DND-41 (cell line): Measurements from ENCODE around the gene LAMTOR2.

Experiments used
- ATAC-seq: fragments of 200-7000 bp; cut with Tn5 transposase; 3 replicates; pipeline ENCODE4 v1.9.1; 2021; ENCODE audit warnings: low read depth; ENCODE audit not compliant: insufficient read depth
- DNase-seq: peaks from one replicate; pipeline ENCODE4 v3.0.0-alpha.2; 2020
- H2AFZ ChIP-seq: 2 replicates; pipeline ENCODE4 v1.6.0; 2012; ENCODE audit warnings: low read depth, low read length
- H3K27ac ChIP-seq: 2 replicates; pipeline ENCODE4 v1.5.1; 2012; ENCODE audit warnings: low read length, inconsistent platforms
- H3K27me3 ChIP-seq: fragments of 200-600 bp; sonication (generic); 2 replicates; pipeline ENCODE4 v1.6.0; 2012; ENCODE audit warnings: low read length, mild to moderate bottlenecking, inconsistent platforms; ENCODE audit not compliant: insufficient read depth, poor library complexity
- H3K36me3 ChIP-seq: 2 replicates; pipeline ENCODE4 v1.5.1; 2012; ENCODE audit warnings: low read length, inconsistent platforms; ENCODE audit not compliant: insufficient read depth
- H3K4me1 ChIP-seq: 2 replicates; pipeline ENCODE4 v1.5.1; 2012; ENCODE audit warnings: mild to moderate bottlenecking, low read length; ENCODE audit not compliant: insufficient read depth
- H3K4me2 ChIP-seq: 2 replicates; pipeline ENCODE4 v1.6.0; 2012; ENCODE audit warnings: mild to moderate bottlenecking, moderate library complexity, low read length, inconsistent platforms; ENCODE audit not compliant: insufficient read depth
- H3K4me3 ChIP-seq, 2 experiments: fragments of 200-600 bp in 1 of 2; shearing (Covaris generic) in 1 of 2; 2 replicates each; pipeline ENCODE4 v1.5.1; 2012 to 2016; ENCODE audit warnings: inconsistent platforms in 2 of 2, low read length in 2 of 2, mild to moderate bottlenecking in 2 of 2, low read depth in 1 of 2, moderate library complexity in 1 of 2
- H3K79me2 ChIP-seq: 2 replicates; pipeline ENCODE4 v1.6.0; 2012; ENCODE audit warnings: low read length, inconsistent platforms; ENCODE audit not compliant: insufficient read depth
- H3K9ac ChIP-seq: 2 replicates; pipeline ENCODE4 v1.6.0; 2012; ENCODE audit warnings: low read depth, mild to moderate bottlenecking, inconsistent platforms, low read length, moderate library complexity
- H3K9me3 ChIP-seq: 2 replicates; pipeline ENCODE4 v1.5.1; 2012; ENCODE audit warnings: low read length, moderate library complexity, mild to moderate bottlenecking, inconsistent platforms; ENCODE audit not compliant: insufficient read depth, severe bottlenecking
- H4K20me1 ChIP-seq: 2 replicates; pipeline ENCODE4 v1.6.0; 2012; ENCODE audit warnings: low read length; ENCODE audit not compliant: insufficient read depth
- CTCF ChIP-seq: IDR thresholded peaks from 2 replicates; pipeline ENCODE4 v1.5.1; 2012; ENCODE audit warnings: borderline replicate concordance, low read length, moderate library complexity, mild to moderate bottlenecking; ENCODE audit not compliant: poor library complexity, severe bottlenecking; ENCODE audit errors: extremely low read depth
- EZH2 ChIP-seq: IDR thresholded peaks from 3 replicates; pipeline ENCODE4 v1.6.1; 2012; ENCODE audit warnings: borderline replicate concordance, low read depth, mild to moderate bottlenecking, moderate library complexity, low read length, inconsistent platforms; ENCODE audit not compliant: severe bottlenecking

Gene LAMTOR2

GRCh38 chr1:156048663-156049258 is 5.8 kb upstream of the LAMTOR2 start:
- no peaks in the 10 kb centered on the region for H3K27me3 ChIP-seq
- H3K36me3 ChIP-seq, result peaks cover 56% of the 10 kb centered on the region
- peaks cover 20% of the 10 kb centered on the region for H3K79me2 ChIP-seq
- no peak overlapping the region for H3K27ac ChIP-seq
- H3K4me1 ChIP-seq, result peaks cover 17% of the 10 kb centered on the region
- no peaks in the 10 kb centered on the region for H3K9me3 ChIP-seq
- no peak overlapping the region for H3K4me3 ChIP-seq
- DNase-seq, result no peak
- no peak overlapping the region for H2AFZ ChIP-seq
- no peak for TF ChIP-seq CTCF
- TF ChIP-seq EZH2, result no peak
- peaks cover 12% of the 10 kb centered on the region; the same call in 1 of the 2 replicates for H4K20me1 ChIP-seq
- H3K4me2 ChIP-seq, result no peak overlapping the region
- ATAC-seq, result no peak
- no peak overlapping the region for H3K9ac ChIP-seq

- Histone ChIP-seq H2AFZ (no peak overlapping the region), H3K27ac (no peak overlapping the region), H3K36me3 (peaks cover 42% of the 10 kb centered on the region), H3K79me2 (peaks cover 27% of the 10 kb centered on the region), H3K4me2 (no peak overlapping the region), H3K27me3 (no peaks in the 10 kb centered on the region), H4K20me1 (peaks cover 12% of the 10 kb centered on the region; the same call in 1 of the 2 replicates), H3K9me3 (no peaks in the 10 kb centered on the region), H3K9ac (no peak overlapping the region), H3K4me3 (no peak overlapping the region), H3K4me1 (peaks cover 24% of the 10 kb centered on the region)
- TF ChIP-seq EZH2 (no peak), CTCF (no peak)
- DNase-seq, result no peak
- ATAC-seq, result no peak
Measured at GRCh38 chr1:156050376-156050775, 4.2 kb upstream of the LAMTOR2 start.

- Histone ChIP-seq H3K9ac (no peak overlapping the region), H3K4me2 (0 out of 2 replicates have a peak overlapping the region, but pooled peaks have one; percentile 86), H3K27me3 (no peaks in the 10 kb centered on the region), H3K36me3 (peaks cover 40% of the 10 kb centered on the region), H3K4me1 (peaks cover 32% of the 10 kb centered on the region), H3K4me3 (no peak overlapping the region), H4K20me1 (peaks cover 12% of the 10 kb centered on the region; the same call in 1 of the 2 replicates), H2AFZ (no peak overlapping the region), H3K27ac (no peak overlapping the region), H3K79me2 (peaks cover 33% of the 10 kb centered on the region), H3K9me3 (no peaks in the 10 kb centered on the region)
- DNase-seq, result no peak
- ATAC-seq, result no peak
- no peak for TF ChIP-seq EZH2
- TF ChIP-seq CTCF, result no peak
Measured at GRCh38 chr1:156051011-156051725, 3.4 kb upstream of the LAMTOR2 start.
